ENCODE results near the gene ATAD2B. TPM values are rescaled to one million over a fixed set of nuclear protein-coding genes. Genes with fewer than 3 reads are reported as not detected.

The ATAD2B gene
- total RNA-seq, 1 experiment from 2014 or later, result 28.5 TPM

DNA sequence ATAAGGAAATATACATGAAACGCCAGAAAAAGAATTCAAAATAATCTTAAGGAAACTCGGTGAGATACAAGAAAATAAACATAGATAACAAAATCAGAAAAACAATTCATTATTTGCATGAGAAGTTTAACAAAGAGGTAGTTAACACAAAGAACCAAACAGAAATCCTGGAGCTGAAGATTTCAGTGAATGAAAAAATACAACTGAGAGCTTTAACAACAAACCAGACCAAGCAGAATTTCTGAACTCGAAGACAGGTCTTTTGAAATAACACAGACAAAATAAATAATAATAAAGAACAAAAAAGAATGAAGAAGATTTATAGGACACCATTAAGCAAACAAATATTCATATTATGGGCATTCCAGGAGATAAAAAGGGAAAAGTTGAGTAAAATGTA is 204.7 kb downstream of the ATAD2B start:
- H3K4me3 ChIP-seq (ENCODE audit: low read depth, low read length, poor library complexity, severe bottlenecking), result no peak overlapping the region
- intact Hi-C loops (cut with micrococcal nuclease; ENCODE audit: unreplicated experiment), result no loop called here
- POLR2A ChIA-PET (ENCODE audit: low non-redundant PET), result no interaction called here

DNA sequence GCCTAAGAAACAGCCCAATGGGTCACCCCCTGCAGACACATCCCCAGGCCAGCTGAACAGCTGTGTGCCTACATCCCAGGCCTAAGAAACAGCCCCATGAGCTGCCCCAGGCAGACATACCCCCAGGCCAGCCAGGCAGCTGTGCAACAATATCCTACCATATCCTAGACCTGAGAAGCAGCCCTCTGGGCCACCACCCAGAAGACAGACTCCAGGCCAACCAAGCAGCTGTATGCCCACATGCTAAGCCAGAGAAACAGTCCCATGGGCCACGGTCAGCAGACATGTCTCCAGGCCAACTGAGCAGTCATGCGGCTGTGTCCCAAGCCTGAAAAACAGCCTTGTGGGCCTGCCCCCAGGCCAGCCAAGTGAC is 205.5 kb downstream of the ATAD2B start:
- H3K36me3 ChIP-seq (ENCODE audit: insufficient read depth, low read length, poor library complexity, severe bottlenecking), result no peaks in the 10 kb centered on the region
- no peak for DNase-seq (ENCODE audit: low spot score)
- no peaks in the 10 kb centered on the region for H3K27me3 ChIP-seq (replicated peaks; ENCODE audit: insufficient read depth, low read depth, low read length, poor library complexity)
- H3K4me1 ChIP-seq (ENCODE audit: insufficient read depth, low read length, poor library complexity, severe bottlenecking), result no peaks in the 10 kb centered on the region
- TF ChIP-seq EZH2 (IDR thresholded peaks at IDR 0.05; ENCODE audit: borderline replicate concordance, low read depth, low read length, poor library complexity, severe bottlenecking), result no peak
- TF ChIP-seq, protein P1, sequence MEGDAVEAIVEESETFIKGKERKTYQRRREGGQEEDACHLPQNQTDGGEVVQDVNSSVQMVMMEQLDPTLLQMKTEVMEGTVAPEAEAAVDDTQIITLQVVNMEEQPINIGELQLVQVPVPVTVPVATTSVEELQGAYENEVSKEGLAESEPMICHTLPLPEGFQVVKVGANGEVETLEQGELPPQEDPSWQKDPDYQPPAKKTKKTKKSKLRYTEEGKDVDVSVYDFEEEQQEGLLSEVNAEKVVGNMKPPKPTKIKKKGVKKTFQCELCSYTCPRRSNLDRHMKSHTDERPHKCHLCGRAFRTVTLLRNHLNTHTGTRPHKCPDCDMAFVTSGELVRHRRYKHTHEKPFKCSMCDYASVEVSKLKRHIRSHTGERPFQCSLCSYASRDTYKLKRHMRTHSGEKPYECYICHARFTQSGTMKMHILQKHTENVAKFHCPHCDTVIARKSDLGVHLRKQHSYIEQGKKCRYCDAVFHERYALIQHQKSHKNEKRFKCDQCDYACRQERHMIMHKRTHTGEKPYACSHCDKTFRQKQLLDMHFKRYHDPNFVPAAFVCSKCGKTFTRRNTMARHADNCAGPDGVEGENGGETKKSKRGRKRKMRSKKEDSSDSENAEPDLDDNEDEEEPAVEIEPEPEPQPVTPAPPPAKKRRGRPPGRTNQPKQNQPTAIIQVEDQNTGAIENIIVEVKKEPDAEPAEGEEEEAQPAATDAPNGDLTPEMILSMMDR (conservative IDR thresholded peaks at IDR 0.05; ENCODE audit: low read depth, low read length), result no peak
- POLR2A ChIA-PET (ENCODE audit: low non-redundant PET), result no interaction called here
- H3K27ac ChIP-seq (ENCODE audit: low read depth, low read length, poor library complexity, severe bottlenecking), result no peak overlapping the region
- no peak overlapping the region for H3K4me3 ChIP-seq (ENCODE audit: low read depth, low read length, poor library complexity, severe bottlenecking)
- BruUV-seq (replicated peaks), result no TSS peak
- CTCF ChIA-PET, result no interaction called here
- H3K9me3 ChIP-seq (ENCODE audit: low read depth, low read length, poor library complexity, severe bottlenecking), result peaks cover 10% of the 10 kb centered on the region
- intact Hi-C loops (cut with micrococcal nuclease; ENCODE audit: unreplicated experiment), result no loop called here

More for the DNA sequence above, 204.7 kb downstream of the ATAD2B start:
- TF ChIP-seq EZH2 (IDR thresholded peaks at IDR 0.05; ENCODE audit: borderline replicate concordance, low read depth, low read length, poor library complexity, severe bottlenecking), result no peak
- no peaks in the 10 kb centered on the region for H3K4me1 ChIP-seq (ENCODE audit: insufficient read depth, low read length, poor library complexity, severe bottlenecking)
- no TSS peak for BruUV-seq (replicated peaks)
- H3K27ac ChIP-seq (ENCODE audit: low read depth, low read length, poor library complexity, severe bottlenecking), result no peak overlapping the region
- CTCF ChIA-PET, result no interaction called here
- no peaks in the 10 kb centered on the region for H3K27me3 ChIP-seq (replicated peaks; ENCODE audit: insufficient read depth, low read depth, low read length, poor library complexity)
- DNase-seq (ENCODE audit: low spot score), result no peak
- no peaks in the 10 kb centered on the region for H3K36me3 ChIP-seq (ENCODE audit: insufficient read depth, low read length, poor library complexity, severe bottlenecking)
- peaks cover 10% of the 10 kb centered on the region for H3K9me3 ChIP-seq (ENCODE audit: low read depth, low read length, poor library complexity, severe bottlenecking)

GRCh38 chr2:23720705-23721453 is 206.0 kb downstream of the ATAD2B start:
- H3K9me3 ChIP-seq (ENCODE audit: low read depth, low read length, poor library complexity, severe bottlenecking), result peaks cover 10% of the 10 kb centered on the region
- H3K4me3 ChIP-seq (ENCODE audit: low read depth, low read length, poor library complexity, severe bottlenecking), result no peak overlapping the region
- POLR2A ChIA-PET (ENCODE audit: low non-redundant PET), result no interaction called here
- H3K4me1 ChIP-seq (ENCODE audit: insufficient read depth, low read length, poor library complexity, severe bottlenecking), result no peaks in the 10 kb centered on the region
- H3K27me3 ChIP-seq (replicated peaks; ENCODE audit: insufficient read depth, low read depth, low read length, poor library complexity), result no peaks in the 10 kb centered on the region
- no peak for DNase-seq (ENCODE audit: low spot score)
- CTCF ChIA-PET, result no interaction called here
- no TSS peak for BruUV-seq (replicated peaks)
- no peak for TF ChIP-seq EZH2 (IDR thresholded peaks at IDR 0.05; ENCODE audit: borderline replicate concordance, low read depth, low read length, poor library complexity, severe bottlenecking)
- TF ChIP-seq, protein P1 (conservative IDR thresholded peaks at IDR 0.05; ENCODE audit: low read depth, low read length), result no peak
- no peaks in the 10 kb centered on the region for H3K36me3 ChIP-seq (ENCODE audit: insufficient read depth, low read length, poor library complexity, severe bottlenecking)
- intact Hi-C loops (cut with micrococcal nuclease; ENCODE audit: unreplicated experiment), result no loop called here
- H3K27ac ChIP-seq (ENCODE audit: low read depth, low read length, poor library complexity, severe bottlenecking), result no peak overlapping the region

DNA sequence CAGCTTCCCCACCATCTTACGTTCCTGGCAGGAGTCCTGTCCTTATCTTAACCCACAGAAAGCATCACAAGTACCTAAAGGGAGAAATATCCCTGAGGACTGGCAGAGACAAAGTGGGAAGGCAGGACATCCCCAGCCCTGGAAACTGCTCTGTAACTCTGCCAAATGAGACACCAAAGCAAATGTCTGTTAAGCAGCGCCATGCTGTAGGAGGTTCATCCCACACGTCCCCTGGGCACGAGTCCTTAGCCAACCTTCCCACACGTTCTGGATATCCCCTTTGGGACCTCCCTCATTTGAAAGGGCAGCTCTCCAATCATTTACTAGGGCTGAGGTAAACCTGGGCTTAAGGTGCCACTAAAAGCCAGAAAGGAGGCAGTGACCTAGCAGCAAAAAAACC is 207.2 kb downstream of the ATAD2B start:
- no peaks in the 10 kb centered on the region for H3K27me3 ChIP-seq (replicated peaks; ENCODE audit: insufficient read depth, low read depth, low read length, poor library complexity)
- TF ChIP-seq, protein P1 (conservative IDR thresholded peaks at IDR 0.05; ENCODE audit: low read depth, low read length), result no peak
- TF ChIP-seq EZH2 (IDR thresholded peaks at IDR 0.05; ENCODE audit: borderline replicate concordance, low read depth, low read length, poor library complexity, severe bottlenecking), result no peak
- intact Hi-C loops (cut with micrococcal nuclease; ENCODE audit: unreplicated experiment), result no loop called here
- no peaks in the 10 kb centered on the region for H3K4me1 ChIP-seq (ENCODE audit: insufficient read depth, low read length, poor library complexity, severe bottlenecking)
- CTCF ChIA-PET, result no interaction called here
- H3K9me3 ChIP-seq (ENCODE audit: low read depth, low read length, poor library complexity, severe bottlenecking), result peaks cover 10% of the 10 kb centered on the region
- BruUV-seq (replicated peaks), result no TSS peak
- no peak for DNase-seq (ENCODE audit: low spot score)
- H3K27ac ChIP-seq (ENCODE audit: low read depth, low read length, poor library complexity, severe bottlenecking), result no peak overlapping the region
- POLR2A ChIA-PET (ENCODE audit: low non-redundant PET), result interaction anchor here (0.5 kb wide), 1 partner anchor 12 kb away, joined by 4 read pairs; no protein-coding TSS in a partner anchor
- H3K4me3 ChIP-seq (ENCODE audit: low read depth, low read length, poor library complexity, severe bottlenecking), result no peak overlapping the region
- no peaks in the 10 kb centered on the region for H3K36me3 ChIP-seq (ENCODE audit: insufficient read depth, low read length, poor library complexity, severe bottlenecking)

All from A673 (cell line).